Aorta (tissue), 5 donors: ENCODE measurements around the gene AHNAK. TPM values are rescaled to one million over a fixed set of nuclear protein-coding genes. Genes with fewer than 3 reads are reported as not detected.
"Not testable (repeated sequence)": the region's sequence is repeated elsewhere in the genome, so short reads cannot be mapped to it uniquely, and the experiment has no call there.

Experiments
- ATAC-seq: fragments of 200-7000 bp; cut with Tn5 transposase; one replicate; pipeline ENCODE4 v1.9.1; 2022; ENCODE audit warnings: moderate library complexity; ENCODE audit not compliant: low FRiP score
- DNase-seq, 2 donors: peaks; one replicate each; pipeline ENCODE4 v3.0.0-alpha.2; 2020
- H3K27ac ChIP-seq, 2 donors: one replicate each; pipeline ENCODE4 v1.5.1; 2013; ENCODE audit warnings: low read length in 2 of 2, mild to moderate bottlenecking in 2 of 2, moderate library complexity in 2 of 2, control low read depth in 1 of 2, inconsistent platforms in 1 of 2, low read depth in 1 of 2
- H3K27me3 ChIP-seq, 2 donors: one replicate each; pipeline ENCODE4 v1.6.1; 2013; ENCODE audit warnings: control low read depth in 1 of 2, low read length in 1 of 2, mild to moderate bottlenecking in 1 of 2, moderate library complexity in 1 of 2; ENCODE audit not compliant: insufficient read depth in 2 of 2, control insufficient read depth in 1 of 2
- H3K36me3 ChIP-seq, 2 donors: one replicate each; pipeline ENCODE4 v1.6.1; 2013; ENCODE audit warnings: control low read depth in 1 of 2, low read length in 1 of 2, mild to moderate bottlenecking in 1 of 2; ENCODE audit not compliant: insufficient read depth in 2 of 2, control insufficient read depth in 1 of 2
- H3K4me1 ChIP-seq, 2 donors: one replicate each; pipeline ENCODE4 v1.6.1; 2013; ENCODE audit warnings: low read length in 2 of 2, control low read depth in 1 of 2, mild to moderate bottlenecking in 1 of 2, moderate library complexity in 1 of 2; ENCODE audit not compliant: insufficient read depth in 2 of 2, control insufficient read depth in 1 of 2
- H3K4me3 ChIP-seq, 2 donors: one replicate each; pipeline ENCODE4 v1.5.1; 2013; ENCODE audit warnings: low read length in 2 of 2, control low read depth in 1 of 2, mild to moderate bottlenecking in 1 of 2
- H3K9me3 ChIP-seq: one replicate; pipeline ENCODE4 v1.6.1; 2013; ENCODE audit warnings: mild to moderate bottlenecking, low read length; ENCODE audit not compliant: control insufficient read depth
- WGBS, 2 donors: extraction: QIAGEN DNeasy Blood & Tissue Kit; methylation state at CpG; one replicate each; pipeline ENCODE4 v1.1.7; 2013; 5-methylcytosine and 5-hydroxymethylcytosine counted together
- intact Hi-C, 2 donors: fragments of 100-400 bp; cut with DNase I; formaldehyde crosslinking; loops; one replicate each; pipeline versions ENCODE4 v1.14.2 to v1.15.0; 2022
- polyA plus RNA-seq, 2 donors: library from polyadenylated mRNA; stranded (reverse); fragments of 200-250 nt; gene quantifications; one replicate each; pipeline ENCODE4 v1.2.3, GENCODE V29; 2013
- total RNA-seq, 2 donors: library from RNA; stranded (reverse); fragmentation: NEBNext Ultra II Directional; extraction: Animal tissue kit (Norgen Biotek cat#: 25700); gene quantifications; one replicate each; pipeline ENCODE4 v1.2.1, GENCODE V29; 2021
- donor health status: healthy with polysubstance abuse.
- donor health status: Bipolar disorder and iron deficiency.
- donor health status: DM: no; HTN: no; CAD: no.
- donor health status: DM: no; HTN: no; CAD: no.
- donor health status: DM: yes; HTN: yes; CAD: no.

Gene AHNAK
- total and polyA plus RNA-seq, 4 donors = 146 to 1,263 (median 693) TPM

GRCh38 chr11:62499311-62499943 lies 47.2 kb downstream of the AHNAK start:
- WGBS, 2 donors = 90 to 91% methylated on average over 17 of the region's 17 CpGs
- intact Hi-C loops, H3K9me3 ChIP-seq, H3K4me3 ChIP-seq, H3K27ac ChIP-seq, H3K27me3 ChIP-seq, H3K36me3 ChIP-seq, H3K4me1 ChIP-seq: not testable (repeated sequence)
- DNase-seq (peak; percentile 76 to 79), ATAC-seq (peak; percentile 44)

GRCh38 chr11:62498492-62499286 lies 47.9 kb downstream of the AHNAK start:
- H3K36me3 ChIP-seq = no peaks in the 10 kb centered on the region
- no peak overlapping the region for H3K4me3 ChIP-seq
- H3K27ac ChIP-seq = no peak overlapping the region
- 95 to 97% methylated on average over 9 of the region's 9 CpGs for WGBS, 2 donors
- no peaks in the 10 kb centered on the region for H3K4me1 ChIP-seq
- no peaks in the 10 kb centered on the region for H3K9me3 ChIP-seq
- no peaks in the 10 kb centered on the region for H3K27me3 ChIP-seq
- no peak for DNase-seq
- no peak for ATAC-seq
- intact Hi-C loops = no loop called here

GRCh38 chr11:62498031-62498430 lies 48.6 kb downstream of the AHNAK start:
- H3K4me1 ChIP-seq = no peaks in the 10 kb centered on the region
- no peak overlapping the region for H3K27ac ChIP-seq

GRCh38 chr11:62497132-62497801 lies 49.3 kb downstream of the AHNAK start:
- H3K4me3 ChIP-seq = no peak overlapping the region
- no peaks in the 10 kb centered on the region for H3K36me3 ChIP-seq
- no peaks in the 10 kb centered on the region for H3K9me3 ChIP-seq
- no peaks in the 10 kb centered on the region for H3K4me1 ChIP-seq
- DNase-seq (no peak), ATAC-seq (peak; percentile 22)
- intact Hi-C loops = no loop called here
- no peaks in the 10 kb centered on the region for H3K27me3 ChIP-seq
- 84 to 86% methylated on average over 7 of the region's 7 CpGs for WGBS, 2 donors
- H3K27ac ChIP-seq = no peak overlapping the region

More at GRCh38 chr11:62498031-62498430, 48.6 kb downstream of the AHNAK start:
- intact Hi-C loops = no loop called here
- no peaks in the 10 kb centered on the region for H3K27me3 ChIP-seq
- WGBS, 2 donors = 90 to 94% methylated on average over 4 of the region's 4 CpGs
- H3K36me3 ChIP-seq = no peaks in the 10 kb centered on the region
- no peak overlapping the region for H3K4me3 ChIP-seq
- ATAC-seq (no peak), DNase-seq (no peak)
- H3K9me3 ChIP-seq = no peaks in the 10 kb centered on the region

GRCh38 chr11:62496676-62497075 lies 49.9 kb downstream of the AHNAK start:
- no peak for ATAC-seq
- intact Hi-C loops = no loop called here
- DNase-seq = no peak
- Histone ChIP-seq H3K27ac (no peak overlapping the region), H3K9me3 (no peaks in the 10 kb centered on the region), H3K4me3 (no peak overlapping the region), H3K36me3 (no peaks in the 10 kb centered on the region), H3K27me3 (no peaks in the 10 kb centered on the region), H3K4me1 (no peaks in the 10 kb centered on the region)
- WGBS, 2 donors = 97% methylated on average over 6 of the region's 6 CpGs

GRCh38 chr11:62494246-62494645 lies 52.4 kb downstream of the AHNAK start:
- Histone ChIP-seq H3K4me1 (no peaks in the 10 kb centered on the region), H3K27ac (no peak overlapping the region), H3K4me3 (no peak overlapping the region), H3K9me3 (no peaks in the 10 kb centered on the region), H3K36me3 (no peaks in the 10 kb centered on the region), H3K27me3 (no peaks in the 10 kb centered on the region)
- ATAC-seq = no peak
- 81 to 85% methylated on average over 4 of the region's 4 CpGs for WGBS, 2 donors
- intact Hi-C loops = no loop called here
- DNase-seq = no peak

- 97 to 99% methylated on average over 3 of the region's 3 CpGs for whole genome bisulfite sequencing, 2 donors
- intact Hi-C loops = no loop called here
- H3K4me3 ChIP-seq = no peak overlapping the region
- ATAC-seq (no peak), DNase-seq (no peak)
- no peaks in the 10 kb centered on the region for H3K9me3 ChIP-seq
- H3K36me3 ChIP-seq = no peaks in the 10 kb centered on the region
- no peaks in the 10 kb centered on the region for H3K4me1 ChIP-seq
- no peaks in the 10 kb centered on the region for H3K27me3 ChIP-seq
- no peak overlapping the region for H3K27ac ChIP-seq
Observed at GRCh38 chr11:62493801-62494200, 52.8 kb downstream of the AHNAK start.

GRCh38 chr11:62492586-62492985 lies 54.0 kb downstream of the AHNAK start:
- no peaks in the 10 kb centered on the region for H3K9me3 ChIP-seq
- intact Hi-C loops = no loop called here
- WGBS, 2 donors = 94 to 97% methylated on average over 4 of the region's 4 CpGs
- no peaks in the 10 kb centered on the region for H3K4me1 ChIP-seq
- H3K27ac ChIP-seq = no peak overlapping the region
- DNase-seq (no peak), ATAC-seq (no peak)
- H3K36me3 ChIP-seq = no peaks in the 10 kb centered on the region
- no peak overlapping the region for H3K4me3 ChIP-seq
- H3K27me3 ChIP-seq = no peaks in the 10 kb centered on the region
